Ectodermal cell (in vitro differentiated cells): ENCODE results near the gene GMEB2.

Experiments
- H3K27ac ChIP-seq: 2 replicates; pipeline ENCODE4 v1.7.0; 2013; ENCODE audit warnings: mild to moderate bottlenecking, low read depth, low read length; ENCODE audit not compliant: insufficient read depth, poor library complexity, severe bottlenecking
- H3K27me3 ChIP-seq: 2 replicates; pipeline ENCODE4 v1.7.0; 2013; ENCODE audit warnings: mild to moderate bottlenecking, low read length; ENCODE audit not compliant: insufficient read depth, control insufficient read depth, poor library complexity, severe bottlenecking
- H3K36me3 ChIP-seq: one replicate; pipeline ENCODE4 v1.7.0; 2013; ENCODE audit warnings: low read length; ENCODE audit not compliant: control insufficient read depth, insufficient read depth
- H3K4me1 ChIP-seq: one replicate; pipeline ENCODE4 v1.7.0; 2013; ENCODE audit warnings: low read length; ENCODE audit not compliant: control insufficient read depth, insufficient read depth
- H3K4me3 ChIP-seq: 2 replicates; pipeline ENCODE4 v1.7.0; 2013; ENCODE audit warnings: low read depth, low read length, control low read depth; ENCODE audit not compliant: insufficient read depth
- H3K9me3 ChIP-seq: 2 replicates; pipeline ENCODE4 v1.7.0; 2013; ENCODE audit warnings: mild to moderate bottlenecking, low read length, moderate library complexity; ENCODE audit not compliant: control insufficient read depth
- WGBS, 2 experiments: methylation state at CpG; one replicate each; pipeline ENCODE4 v1.1.7; 2013; ENCODE audit warnings: missing lambda C conversion rate in 2 of 2; 5-methylcytosine and 5-hydroxymethylcytosine counted together

The GMEB2 gene

DNA sequence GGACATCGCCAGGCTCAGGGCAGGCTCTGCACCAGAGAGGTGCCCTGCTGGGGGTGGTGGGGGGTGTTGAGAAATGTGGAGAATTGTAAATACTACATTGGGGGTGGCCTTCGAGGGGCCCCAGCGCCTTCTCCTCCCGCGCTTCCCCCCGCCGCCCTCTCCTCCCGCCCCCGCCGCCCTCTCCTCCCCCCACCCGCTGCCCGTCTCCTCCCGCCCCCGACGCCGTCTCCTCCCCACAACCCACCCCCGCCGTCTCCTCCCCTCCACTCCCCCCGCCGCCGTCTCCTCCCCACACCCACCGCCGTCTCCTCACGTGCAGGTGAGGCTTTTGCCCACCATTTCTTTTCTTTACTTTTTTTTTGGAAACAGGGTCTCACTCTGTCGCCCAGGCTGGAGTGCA, 77.9 kb downstream of the GMEB2 start:
- 54 to 59% methylated on average over 8 to 9 of the region's 25 CpGs for WGBS, 2 experiments
- H3K9me3 ChIP-seq = no peaks in the 10 kb centered on the region
- no peaks in the 10 kb centered on the region for H3K4me1 ChIP-seq
- H3K27me3 ChIP-seq = no peaks in the 10 kb centered on the region
- no peaks in the 10 kb centered on the region for H3K36me3 ChIP-seq
- no peak overlapping the region for H3K4me3 ChIP-seq
- H3K27ac ChIP-seq = no peak overlapping the region

DNA sequence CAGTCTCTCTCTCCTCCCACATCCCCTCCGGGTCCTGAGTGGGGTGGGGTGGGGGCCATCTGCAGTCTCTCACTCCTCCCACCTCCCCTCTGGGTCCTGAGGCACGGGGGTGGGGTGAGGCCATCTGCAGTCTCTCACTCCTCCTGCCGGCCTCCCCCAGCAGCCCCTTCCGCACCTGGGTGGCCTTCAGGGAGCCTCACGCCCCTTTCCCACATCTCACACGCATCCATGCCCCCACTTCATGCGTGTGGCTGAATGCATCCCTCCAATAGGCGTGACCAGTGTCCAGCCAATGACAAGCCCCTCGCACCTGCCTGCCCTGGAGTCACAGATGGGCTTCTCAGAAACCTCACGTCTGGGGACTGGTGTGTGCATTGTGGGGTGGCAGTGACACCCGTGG, 78.4 kb downstream of the GMEB2 start:
- Histone ChIP-seq H3K36me3 (no peaks in the 10 kb centered on the region), H3K27me3 (no peaks in the 10 kb centered on the region), H3K4me3 (no peak overlapping the region), H3K27ac (no peak overlapping the region), H3K9me3 (no peaks in the 10 kb centered on the region), H3K4me1 (no peaks in the 10 kb centered on the region)
- 80 to 86% methylated on average over 11 of the region's 11 CpGs for WGBS, 2 experiments

DNA sequence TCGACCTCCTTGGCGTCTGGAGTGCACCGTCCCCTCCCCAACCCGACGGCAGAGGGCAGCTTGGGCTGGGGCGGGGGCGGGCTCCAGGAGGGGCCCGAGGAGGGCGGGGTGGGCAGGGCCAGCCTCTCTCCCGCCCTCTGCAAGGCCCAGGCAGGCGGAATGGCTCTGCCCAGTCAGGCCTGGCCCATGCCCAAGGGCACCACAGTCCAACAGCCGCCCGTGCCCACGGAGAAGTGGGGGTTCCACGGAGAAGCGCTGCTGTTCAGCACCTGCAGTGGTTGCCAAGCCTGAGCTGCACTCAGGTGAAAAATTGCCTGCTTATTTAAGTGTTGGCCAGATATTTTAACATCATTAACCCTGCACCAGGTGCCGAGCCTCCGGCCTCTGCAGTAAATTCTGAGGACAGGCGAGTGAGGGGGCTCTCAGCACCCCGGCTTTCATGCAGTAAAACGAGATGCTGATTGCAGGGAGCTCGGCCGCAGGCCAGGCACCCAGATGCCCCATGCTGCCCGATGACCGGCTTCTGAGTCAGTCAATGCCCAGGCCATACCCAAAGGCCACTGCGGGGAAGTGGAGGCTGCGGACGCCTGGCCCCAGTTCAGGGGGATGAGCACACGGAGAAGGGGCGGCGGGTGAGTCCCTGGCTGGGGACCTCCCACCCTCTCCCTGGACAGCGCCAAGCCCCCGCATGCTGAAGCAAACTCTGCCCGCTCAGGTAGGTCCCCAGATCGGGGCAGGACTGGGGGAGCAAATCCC, 79.0 kb downstream of the GMEB2 start, which contains the start of gene SRMS:
Gene SRMS (minus strand): TSS at position 25 of the 756 bp plus-strand sequence. CDS start 286 bp downstream, outside the sequence.
- Histone ChIP-seq H3K4me3 (no peak within 1 kb of the TSS), H3K27me3 (no peaks in the 10 kb centered on the region), H3K27ac (no peak within 1 kb of the TSS), H3K4me1 (no peaks in the 10 kb centered on the region), H3K36me3 (no peaks in the 10 kb centered on the region), H3K9me3 (no peaks in the 10 kb centered on the region)
- WGBS, 2 experiments = 65 to 67% methylated on average over 35 of the region's 35 CpGs

DNA sequence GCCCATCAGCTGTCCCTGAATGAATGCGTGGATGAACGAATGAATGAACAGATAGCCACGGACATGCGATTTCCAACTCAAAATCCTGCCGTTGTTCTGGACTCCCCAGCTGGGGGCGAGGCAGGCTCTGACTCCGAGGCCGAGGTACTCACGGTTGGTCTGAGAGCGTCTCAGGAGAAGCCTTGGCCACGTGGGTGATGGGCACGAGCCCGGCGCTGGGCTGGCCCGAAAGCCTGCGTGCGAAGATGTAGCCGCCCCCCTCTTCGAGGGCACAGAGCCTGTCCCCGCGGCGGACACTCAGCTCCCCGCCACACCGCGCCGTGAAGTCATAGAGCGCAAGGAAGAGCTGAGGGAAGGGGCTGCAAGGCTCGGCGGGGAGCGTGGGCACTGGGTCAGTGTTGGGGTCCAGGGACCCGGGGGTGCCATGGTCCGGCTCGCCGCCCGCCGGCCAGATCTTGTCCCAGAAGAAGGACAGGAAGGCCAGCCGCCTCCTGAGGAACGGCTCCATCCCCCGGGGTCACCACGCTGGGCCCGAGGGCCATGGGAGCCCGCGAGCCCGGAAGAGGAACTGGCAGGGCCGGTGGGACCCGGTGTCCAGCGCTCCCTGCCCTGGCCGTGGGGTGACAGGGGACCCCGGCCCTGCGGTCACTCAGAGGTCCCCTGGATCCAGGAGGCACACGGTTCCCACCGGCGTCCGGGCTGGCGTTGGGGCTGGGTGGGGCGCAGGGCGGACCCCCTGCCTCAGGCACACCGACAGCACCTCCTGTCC, 79.8 kb downstream of the GMEB2 start:
- Histone ChIP-seq H3K36me3 (no peaks in the 10 kb centered on the region), H3K4me1 (no peaks in the 10 kb centered on the region), H3K9me3 (no peaks in the 10 kb centered on the region), H3K4me3 (no peak overlapping the region), H3K27ac (no peak overlapping the region), H3K27me3 (no peaks in the 10 kb centered on the region)
- WGBS, 2 experiments = 84 to 85% methylated on average over 58 of the region's 58 CpGs

DNA sequence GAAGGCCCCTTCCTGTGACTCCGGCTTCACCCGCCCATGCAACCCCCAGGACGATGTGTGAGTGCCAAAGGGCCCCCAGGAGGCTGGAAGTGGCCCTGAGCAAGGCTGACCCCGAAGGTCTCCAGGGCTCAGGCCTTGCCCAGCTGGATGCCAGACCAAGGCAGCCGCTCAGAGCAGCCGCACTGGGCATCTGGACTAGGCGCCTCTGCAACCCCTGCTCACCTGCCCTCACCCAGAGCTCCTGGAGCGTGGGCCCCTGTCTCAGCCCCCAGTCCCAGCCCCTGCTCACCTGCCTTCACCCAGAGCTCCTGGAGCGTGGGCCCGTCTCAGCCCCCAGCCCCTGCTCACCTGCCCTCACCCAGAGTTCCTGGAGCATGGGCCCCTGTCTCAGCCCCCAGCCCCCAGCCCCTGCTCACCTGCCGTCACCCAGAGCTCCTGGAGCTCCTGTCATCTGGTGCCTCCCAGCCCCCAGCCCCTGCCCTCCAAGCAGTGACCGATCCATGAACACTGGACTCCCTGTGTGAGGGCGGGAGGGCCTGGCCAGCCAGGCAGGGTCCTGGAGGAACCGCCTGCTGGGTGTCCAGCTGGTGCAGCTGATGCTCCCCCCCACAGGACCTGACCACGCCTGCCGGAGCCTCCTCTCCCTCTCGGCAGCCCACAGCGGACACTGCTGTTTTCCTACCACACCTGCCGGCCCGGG, 80.5 kb downstream of the GMEB2 start:
- Histone ChIP-seq H3K4me3 (no peak overlapping the region), H3K4me1 (no peaks in the 10 kb centered on the region), H3K27ac (no peak overlapping the region), H3K36me3 (no peaks in the 10 kb centered on the region), H3K9me3 (no peaks in the 10 kb centered on the region), H3K27me3 (no peaks in the 10 kb centered on the region)
- WGBS, 2 experiments = 88 to 89% methylated on average over 20 of the region's 20 CpGs

DNA sequence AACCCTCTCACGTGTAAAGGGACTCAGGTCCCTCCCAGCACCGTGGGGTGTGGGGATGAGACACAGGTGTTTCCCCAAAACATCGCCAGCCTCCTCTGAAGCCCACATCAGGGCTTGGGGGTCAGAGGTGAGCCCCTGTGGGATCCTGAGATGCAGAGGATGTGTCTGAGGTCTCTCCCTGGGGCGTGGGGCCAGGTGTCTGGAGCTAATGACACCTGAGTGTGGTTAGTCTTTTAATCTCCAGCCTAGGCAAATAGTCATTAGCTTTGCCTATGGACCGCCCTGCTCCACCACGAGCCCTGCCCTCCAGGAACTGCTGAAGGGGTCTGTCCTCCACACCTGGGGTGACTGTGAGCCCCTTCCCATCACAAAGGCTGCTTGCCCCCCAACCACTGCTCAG, 81.1 kb downstream of the GMEB2 start:
- 79 to 82% methylated on average over 6 of the region's 6 CpGs for WGBS, 2 experiments
- H3K27ac ChIP-seq = no peak overlapping the region
- no peaks in the 10 kb centered on the region for H3K36me3 ChIP-seq

DNA sequence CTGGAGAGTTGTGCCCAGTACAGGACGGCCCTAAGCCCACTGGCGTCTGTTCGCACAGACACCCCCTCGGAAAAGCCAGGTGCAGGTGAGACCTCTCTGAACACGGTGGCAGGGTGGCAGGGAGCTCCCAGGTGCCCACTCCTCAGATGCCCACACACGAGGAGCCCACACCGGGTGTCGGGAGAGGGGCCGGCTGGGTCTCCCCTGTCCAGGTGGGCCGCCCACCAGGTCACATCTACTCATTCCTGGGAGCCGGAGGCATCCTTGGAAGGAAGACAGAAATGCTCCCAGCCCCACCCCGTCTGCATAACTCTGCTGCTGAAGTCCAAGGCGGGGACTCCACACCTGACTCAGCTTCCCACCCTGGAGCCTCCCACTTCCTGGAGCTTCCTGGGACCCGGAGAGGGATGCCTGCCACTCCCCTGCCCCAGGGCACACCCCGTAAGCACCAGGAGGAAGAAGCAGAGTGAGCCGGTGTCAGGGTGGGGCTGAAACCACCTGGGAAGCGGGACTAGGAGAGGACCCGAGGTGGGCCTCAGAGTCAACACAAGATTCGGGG, 81.9 kb downstream of the GMEB2 start:
- H3K9me3 ChIP-seq = no peaks in the 10 kb centered on the region
- no peaks in the 10 kb centered on the region for H3K36me3 ChIP-seq
- no peak overlapping the region for H3K4me3 ChIP-seq
- no peaks in the 10 kb centered on the region for H3K27me3 ChIP-seq
- no peak overlapping the region for H3K27ac ChIP-seq
- H3K4me1 ChIP-seq = no peaks in the 10 kb centered on the region
- 83 to 84% methylated on average over 19 of the region's 19 CpGs for WGBS, 2 experiments

More for the DNA sequence above, 81.1 kb downstream of the GMEB2 start:
- Histone ChIP-seq H3K4me1 (no peaks in the 10 kb centered on the region), H3K4me3 (no peak overlapping the region), H3K27me3 (no peaks in the 10 kb centered on the region), H3K9me3 (no peaks in the 10 kb centered on the region)

DNA sequence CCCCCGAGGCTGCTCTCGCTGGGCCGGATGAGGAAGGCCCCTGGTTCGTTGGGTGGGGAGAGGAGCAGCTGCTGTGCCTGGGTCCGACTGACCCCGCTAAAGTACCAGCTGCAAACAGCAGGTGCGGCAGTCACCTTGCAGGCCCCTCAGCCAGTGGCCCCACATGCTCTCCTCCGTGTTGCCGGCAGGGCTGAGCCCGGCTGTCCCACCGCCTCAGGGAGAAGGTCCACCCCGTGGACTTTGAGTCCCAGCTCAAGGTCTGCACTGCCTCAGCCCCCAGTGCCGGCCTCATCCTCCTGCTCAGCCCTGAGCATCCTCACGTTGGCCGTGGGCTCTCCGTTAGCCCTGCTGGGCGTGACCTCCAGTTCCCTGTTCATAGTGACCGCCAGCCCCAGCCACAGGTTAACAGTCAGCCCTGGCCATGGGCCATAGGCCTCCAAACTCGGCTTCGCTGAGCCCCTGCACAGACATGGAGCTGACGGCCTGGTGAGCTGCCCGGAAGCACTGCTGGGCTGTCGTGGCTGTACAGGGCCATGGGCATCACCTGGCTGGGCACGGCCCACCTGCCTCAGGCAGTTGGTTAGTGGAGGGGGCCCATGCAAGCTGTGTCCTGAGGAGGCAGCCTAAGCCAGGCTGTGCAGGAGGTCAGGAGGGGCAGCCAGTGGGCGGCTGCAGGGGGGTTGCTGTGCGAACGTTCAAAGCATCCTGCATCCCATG, 82.5 kb downstream of the GMEB2 start:
- Histone ChIP-seq H3K9me3 (no peaks in the 10 kb centered on the region), H3K36me3 (no peaks in the 10 kb centered on the region), H3K4me3 (no peak overlapping the region), H3K27me3 (no peaks in the 10 kb centered on the region), H3K27ac (no peak overlapping the region), H3K4me1 (no peaks in the 10 kb centered on the region)
- WGBS, 2 experiments = 88 to 90% methylated on average over 27 of the region's 27 CpGs

DNA sequence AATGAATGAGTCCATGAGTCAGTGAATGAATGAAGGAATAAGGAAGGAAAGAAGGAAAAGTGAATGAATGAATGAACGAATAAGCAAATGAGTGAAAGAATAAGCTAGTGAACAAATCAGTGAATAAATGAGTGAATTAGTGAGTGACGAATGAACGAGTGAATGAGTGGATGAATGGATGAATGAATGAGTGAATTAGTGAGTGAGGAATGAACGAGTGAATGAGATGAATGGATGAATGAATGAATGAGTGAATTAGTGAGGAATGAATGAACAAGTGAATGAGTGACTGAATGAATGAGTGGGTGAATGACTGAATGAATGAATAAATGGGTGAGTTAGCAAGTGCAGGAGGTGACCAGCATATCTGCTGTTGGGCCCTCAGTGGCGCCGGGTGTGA, 83.2 kb downstream of the GMEB2 start:
- Histone ChIP-seq H3K4me1 (no peaks in the 10 kb centered on the region), H3K36me3 (no peaks in the 10 kb centered on the region), H3K27me3 (no peaks in the 10 kb centered on the region), H3K27ac (no peak overlapping the region), H3K4me3 (no peak overlapping the region), H3K9me3 (no peaks in the 10 kb centered on the region)
- 90 to 92% methylated on average over 6 of the region's 6 CpGs for WGBS, 2 experiments
